A673 (cell line): Measurements from ENCODE around the gene CTNNA2. TPM values are rescaled to one million over a fixed set of nuclear protein-coding genes. Genes with fewer than 3 reads are reported as not detected.

Experiments
- BruUV-seq: library from RNA; stranded (reverse); fragments of 400-500 nt; replicated peaks from 2 replicates; lab custom pipeline; 2021; lab: Mats Ljungman, UMichigan
- CTCF ChIA-PET: fragments of 300-600 bp; sonication (Branson Sonifier 250); formaldehyde crosslinking; loops from one replicate; lab custom pipeline; 2022; ENCODE audit warnings: antibody characterized with exemption; lab: Charles Lee
- POLR2A ChIA-PET: fragments of 300-600 bp; sonication (Branson Sonifier 250); formaldehyde crosslinking; loops from one replicate; lab custom pipeline; 2022; ENCODE audit warnings: antibody characterized with exemption; ENCODE audit not compliant: low non-redundant PET; lab: Charles Lee
- DNase-seq: peaks from one replicate; pipeline ENCODE4 v3.0.0-alpha.2; 2015; ENCODE audit warnings: low spot score
- H3K27ac ChIP-seq: fragments of 200-600 bp; sonication (generic); 2 replicates; pipeline ENCODE4 v1.5.1; 2016; ENCODE audit warnings: mixed run types, low read depth, mild to moderate bottlenecking, mixed read lengths, antibody characterized with exemption, low read length; ENCODE audit not compliant: poor library complexity, severe bottlenecking
- H3K27me3 ChIP-seq: fragments of 200-600 bp; sonication (generic); replicated peaks from 2 replicates; pipeline ENCODE4 v1.6.1; 2017; ENCODE audit warnings: mixed run types, low read depth, mild to moderate bottlenecking, mixed read lengths, antibody characterized with exemption, low read length; ENCODE audit not compliant: insufficient read depth, poor library complexity
- H3K36me3 ChIP-seq: fragments of 200-600 bp; sonication (generic); 2 replicates; pipeline ENCODE4 v1.6.1; 2016; ENCODE audit warnings: mixed run types, mild to moderate bottlenecking, mixed read lengths, antibody characterized with exemption, low read length; ENCODE audit not compliant: insufficient read depth, poor library complexity, severe bottlenecking
- H3K4me1 ChIP-seq: fragments of 200-600 bp; sonication (generic); 2 replicates; pipeline ENCODE4 v1.6.1; 2017; ENCODE audit warnings: mixed run types, mild to moderate bottlenecking, mixed read lengths, antibody characterized with exemption, low read length; ENCODE audit not compliant: insufficient read depth, poor library complexity, severe bottlenecking
- H3K4me3 ChIP-seq: fragments of 200-600 bp; sonication (generic); 2 replicates; pipeline ENCODE4 v1.5.1; 2016; ENCODE audit warnings: low read depth, mixed run types, mild to moderate bottlenecking, mixed read lengths, low read length; ENCODE audit not compliant: poor library complexity, severe bottlenecking
- H3K9me3 ChIP-seq: fragments of 200-600 bp; sonication (generic); 2 replicates; pipeline ENCODE4 v1.6.1; 2016; ENCODE audit warnings: mixed run types, low read depth, mild to moderate bottlenecking, mixed read lengths, antibody characterized with exemption, low read length; ENCODE audit not compliant: poor library complexity, severe bottlenecking
- CTCF ChIP-seq: fragments of 300-800, 200-600 bp; sonication (generic); conservative IDR thresholded peaks from 2 replicates; pipeline ENCODE4 v1.5.1; 2017; ENCODE audit warnings: low read depth, mild to moderate bottlenecking, antibody characterized with exemption, low read length, moderate library complexity, mixed read lengths
- EZH2 ChIP-seq: fragments of 200-600 bp; sonication (generic); IDR thresholded peaks from 2 replicates; pipeline ENCODE4 v1.6.1; 2017; ENCODE audit warnings: borderline replicate concordance, low read depth, mild to moderate bottlenecking, mixed read lengths, antibody characterized with exemption, low read length; ENCODE audit not compliant: poor library complexity, severe bottlenecking
- intact Hi-C: fragments of 100-400 bp; cut with micrococcal nuclease; formaldehyde crosslinking; loops from one replicate; pipeline ENCODE4 v1.10.0; 2022; ENCODE audit not compliant: unreplicated experiment
- total RNA-seq: library from RNA; stranded (reverse); gene quantifications from 2 replicates; pipeline ENCODE4 v1.2.3, GENCODE V29; 2021

The CTNNA2 gene
- total RNA-seq, 1 experiment from 2014 or later: not detected

DNA sequence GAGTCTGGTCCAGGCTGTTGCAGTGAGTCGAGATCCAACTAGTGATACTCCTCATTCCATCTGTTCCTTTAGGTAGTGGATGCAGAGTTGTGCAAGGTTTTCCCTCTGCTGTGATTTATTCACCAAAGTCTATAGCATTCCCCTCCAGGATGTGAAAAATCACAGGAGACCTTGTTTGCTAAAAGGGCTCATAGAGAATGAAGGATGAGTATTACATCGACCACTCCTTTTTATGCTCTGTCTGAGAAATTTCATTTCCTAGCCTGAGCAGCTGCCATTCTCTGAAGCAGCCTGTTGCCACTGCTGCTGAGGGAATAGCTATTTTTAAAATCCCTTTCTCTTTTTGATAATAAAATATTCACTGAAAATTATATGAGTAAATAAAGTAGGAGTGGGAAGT lies 925.8 kb downstream of the CTNNA2 start:
- Histone ChIP-seq H3K27me3 (no peaks in the 10 kb centered on the region), H3K4me3 (no peak overlapping the region), H3K9me3 (no peaks in the 10 kb centered on the region), H3K27ac (no peak overlapping the region), H3K36me3 (no peaks in the 10 kb centered on the region), H3K4me1 (no peaks in the 10 kb centered on the region)
- ChIA-PET CTCF (no interaction called here), POLR2A (no interaction called here)
- TF ChIP-seq EZH2 (no peak), CTCF (no peak)
- intact Hi-C loops: no loop called here
- BruUV-seq: no TSS peak
- no peak for DNase-seq

GRCh38 chr2:80454628-80455027 lies 941.8 kb downstream of the CTNNA2 start:
- H3K9me3 ChIP-seq: peaks cover 4% of the 10 kb centered on the region
- no peak overlapping the region for H3K4me3 ChIP-seq
- no peaks in the 10 kb centered on the region for H3K27me3 ChIP-seq
- BruUV-seq: no TSS peak
- no peaks in the 10 kb centered on the region for H3K4me1 ChIP-seq
- H3K27ac ChIP-seq: no peak overlapping the region
- CTCF ChIA-PET: no interaction called here
- intact Hi-C loops: no loop called here
- no peaks in the 10 kb centered on the region for H3K36me3 ChIP-seq
- POLR2A ChIA-PET: no interaction called here
- no peak for DNase-seq
- TF ChIP-seq EZH2: no peak
- no peak for TF ChIP-seq CTCF

- POLR2A ChIA-PET: no interaction called here
- no peaks in the 10 kb centered on the region for H3K4me1 ChIP-seq
Observed at GRCh38 chr2:80459028-80459427, 946.2 kb downstream of the CTNNA2 start.

More at GRCh38 chr2:80459028-80459427, 946.2 kb downstream of the CTNNA2 start:
- H3K27me3 ChIP-seq: no peaks in the 10 kb centered on the region
- BruUV-seq: no TSS peak
- DNase-seq: no peak
- H3K27ac ChIP-seq: no peak overlapping the region
- no peak for TF ChIP-seq EZH2
- no peak for TF ChIP-seq CTCF
- no peak overlapping the region for H3K4me3 ChIP-seq
- CTCF ChIA-PET: no interaction called here
- intact Hi-C loops: no loop called here
- H3K9me3 ChIP-seq: no peaks in the 10 kb centered on the region
- no peaks in the 10 kb centered on the region for H3K36me3 ChIP-seq
